Measurements from ENCODE around the gene MALRD1.

The MALRD1 gene

DNA sequence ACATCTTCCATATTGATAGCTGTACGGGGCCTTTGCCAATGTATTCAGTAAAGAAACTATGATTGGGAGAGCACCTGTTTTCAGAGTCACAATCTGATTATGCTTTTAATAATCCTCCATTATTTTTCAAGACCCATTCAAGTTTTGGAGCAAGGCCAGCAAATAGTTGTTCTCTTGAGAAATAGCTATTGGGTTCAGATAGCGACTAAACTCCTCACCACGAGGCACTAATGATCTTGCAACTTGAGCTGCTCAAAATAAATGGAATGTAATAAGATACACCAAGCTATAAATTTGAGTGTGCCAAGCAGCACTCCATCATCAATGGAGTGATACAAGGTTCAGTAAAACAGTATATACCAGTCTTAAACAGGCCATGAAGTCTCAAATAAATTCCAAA lies 7.4 kb upstream of the MALRD1 start:
- TF ChIP-seq POLR2AphosphoS5 (IDR thresholded peaks at IDR 0.05; ENCODE audit: low read depth, low read length): no peak
- no peak for TF ChIP-seq FOXP2 (optimal IDR thresholded peaks at IDR 0.05; ENCODE audit: borderline replicate concordance, extremely low read depth, extremely low read length, insufficient read depth)
- TF ChIP-seq TAF1 (IDR thresholded peaks at IDR 0.05; ENCODE audit: borderline replicate concordance, insufficient read depth, low read length): no peak
- TF ChIP-seq SIN3A (IDR thresholded peaks at IDR 0.05; ENCODE audit: borderline replicate concordance, insufficient read depth, low read length): no peak
- TF ChIP-seq, protein P1, sequence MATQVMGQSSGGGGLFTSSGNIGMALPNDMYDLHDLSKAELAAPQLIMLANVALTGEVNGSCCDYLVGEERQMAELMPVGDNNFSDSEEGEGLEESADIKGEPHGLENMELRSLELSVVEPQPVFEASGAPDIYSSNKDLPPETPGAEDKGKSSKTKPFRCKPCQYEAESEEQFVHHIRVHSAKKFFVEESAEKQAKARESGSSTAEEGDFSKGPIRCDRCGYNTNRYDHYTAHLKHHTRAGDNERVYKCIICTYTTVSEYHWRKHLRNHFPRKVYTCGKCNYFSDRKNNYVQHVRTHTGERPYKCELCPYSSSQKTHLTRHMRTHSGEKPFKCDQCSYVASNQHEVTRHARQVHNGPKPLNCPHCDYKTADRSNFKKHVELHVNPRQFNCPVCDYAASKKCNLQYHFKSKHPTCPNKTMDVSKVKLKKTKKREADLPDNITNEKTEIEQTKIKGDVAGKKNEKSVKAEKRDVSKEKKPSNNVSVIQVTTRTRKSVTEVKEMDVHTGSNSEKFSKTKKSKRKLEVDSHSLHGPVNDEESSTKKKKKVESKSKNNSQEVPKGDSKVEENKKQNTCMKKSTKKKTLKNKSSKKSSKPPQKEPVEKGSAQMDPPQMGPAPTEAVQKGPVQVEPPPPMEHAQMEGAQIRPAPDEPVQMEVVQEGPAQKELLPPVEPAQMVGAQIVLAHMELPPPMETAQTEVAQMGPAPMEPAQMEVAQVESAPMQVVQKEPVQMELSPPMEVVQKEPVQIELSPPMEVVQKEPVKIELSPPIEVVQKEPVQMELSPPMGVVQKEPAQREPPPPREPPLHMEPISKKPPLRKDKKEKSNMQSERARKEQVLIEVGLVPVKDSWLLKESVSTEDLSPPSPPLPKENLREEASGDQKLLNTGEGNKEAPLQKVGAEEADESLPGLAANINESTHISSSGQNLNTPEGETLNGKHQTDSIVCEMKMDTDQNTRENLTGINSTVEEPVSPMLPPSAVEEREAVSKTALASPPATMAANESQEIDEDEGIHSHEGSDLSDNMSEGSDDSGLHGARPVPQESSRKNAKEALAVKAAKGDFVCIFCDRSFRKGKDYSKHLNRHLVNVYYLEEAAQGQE (IDR thresholded peaks at IDR 0.05; ENCODE audit: insufficient read depth in 1 of 2, low read depth in 2 of 2, low read length in 2 of 2): no peak

DNA sequence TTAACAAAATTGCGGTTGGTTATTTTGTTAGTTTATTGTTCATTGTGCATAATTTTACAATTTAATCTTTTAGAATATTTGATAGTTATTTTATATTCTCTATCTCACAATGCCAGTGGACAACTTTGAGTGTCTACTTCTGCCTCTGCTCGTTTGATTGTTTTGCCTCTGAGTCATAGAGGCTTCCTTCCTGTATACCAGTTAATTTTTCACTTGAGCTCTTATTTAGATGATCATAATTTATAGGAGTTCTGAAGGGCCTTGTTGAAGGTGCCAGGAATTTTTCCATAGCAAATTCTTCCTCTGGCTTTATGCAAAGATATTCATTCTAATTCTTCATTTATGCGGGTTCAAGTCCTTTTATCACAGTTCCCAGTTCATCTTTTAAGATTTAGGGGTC lies 5.2 kb upstream of the MALRD1 start:
- no peak for TF ChIP-seq SIN3A (IDR thresholded peaks at IDR 0.05; ENCODE audit: borderline replicate concordance, insufficient read depth, low read length)
- TF ChIP-seq FOXP2 (optimal IDR thresholded peaks at IDR 0.05; ENCODE audit: borderline replicate concordance, extremely low read depth, extremely low read length, insufficient read depth): no peak
- TF ChIP-seq, protein P1 (IDR thresholded peaks at IDR 0.05; ENCODE audit: insufficient read depth in 1 of 2, low read depth in 2 of 2, low read length in 2 of 2): no peak
- TF ChIP-seq TAF1 (IDR thresholded peaks at IDR 0.05; ENCODE audit: borderline replicate concordance, insufficient read depth, low read length): no peak
- TF ChIP-seq POLR2AphosphoS5 (IDR thresholded peaks at IDR 0.05; ENCODE audit: low read depth, low read length): no peak

DNA sequence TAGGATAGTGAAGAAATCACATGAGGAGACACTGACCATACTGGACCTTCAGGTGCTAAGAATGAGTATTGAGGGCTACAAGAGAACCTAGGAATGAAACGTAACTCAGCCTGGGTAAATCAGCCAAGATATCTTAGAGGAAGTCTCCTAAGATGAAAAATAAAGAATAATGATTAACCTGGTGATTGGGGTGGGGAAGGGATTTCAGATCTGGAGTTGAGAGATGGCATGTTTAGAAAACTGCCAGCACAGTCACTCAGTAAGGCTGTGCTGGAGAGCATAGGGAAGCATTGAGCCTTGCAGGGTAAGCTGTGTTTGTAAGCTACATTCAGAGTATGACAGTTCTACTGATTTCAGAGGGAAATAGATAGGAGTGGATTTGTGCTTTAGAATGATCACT lies 1.9 kb upstream of the MALRD1 start:
- TF ChIP-seq POLR2AphosphoS5 (IDR thresholded peaks at IDR 0.05; ENCODE audit: low read depth, low read length) (no peak), SIN3A (IDR thresholded peaks at IDR 0.05; ENCODE audit: borderline replicate concordance, insufficient read depth, low read length) (no peak), FOXP2 (optimal IDR thresholded peaks at IDR 0.05; ENCODE audit: borderline replicate concordance, extremely low read depth, extremely low read length, insufficient read depth) (no peak), TAF1 (IDR thresholded peaks at IDR 0.05; ENCODE audit: borderline replicate concordance, insufficient read depth, low read length) (no peak)
- TF ChIP-seq, protein P1 (IDR thresholded peaks at IDR 0.05; ENCODE audit: insufficient read depth in 1 of 2, low read depth in 2 of 2, low read length in 2 of 2): no peak

DNA sequence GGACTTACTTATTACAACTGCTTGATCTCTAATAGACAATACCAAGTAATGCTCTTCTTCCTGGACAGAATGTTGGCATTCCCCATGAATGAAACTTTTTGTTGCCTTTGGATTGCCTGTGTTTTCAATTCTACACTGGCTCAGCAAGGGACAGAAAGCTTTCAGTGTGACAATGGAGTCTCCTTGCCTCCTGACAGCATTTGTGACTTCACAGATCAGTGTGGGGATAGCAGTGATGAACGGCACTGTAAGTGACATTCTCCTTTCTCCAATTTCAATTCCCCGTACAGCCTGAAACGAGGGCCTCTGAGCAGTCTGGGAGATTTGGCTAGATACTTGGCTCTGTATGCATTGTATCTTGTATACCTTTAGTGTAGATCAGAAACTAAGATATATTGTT lies 290 bp downstream of the MALRD1 start:
- TF ChIP-seq POLR2AphosphoS5 (IDR thresholded peaks at IDR 0.05; ENCODE audit: low read depth, low read length) (no peak), TAF1 (IDR thresholded peaks at IDR 0.05; ENCODE audit: borderline replicate concordance, insufficient read depth, low read length) (no peak), FOXP2 (optimal IDR thresholded peaks at IDR 0.05; ENCODE audit: borderline replicate concordance, extremely low read depth, extremely low read length, insufficient read depth) (no peak), SIN3A (IDR thresholded peaks at IDR 0.05; ENCODE audit: borderline replicate concordance, insufficient read depth, low read length) (no peak)
- TF ChIP-seq, protein P1 (IDR thresholded peaks at IDR 0.05; ENCODE audit: insufficient read depth in 1 of 2, low read depth in 2 of 2, low read length in 2 of 2): no peak

DNA sequence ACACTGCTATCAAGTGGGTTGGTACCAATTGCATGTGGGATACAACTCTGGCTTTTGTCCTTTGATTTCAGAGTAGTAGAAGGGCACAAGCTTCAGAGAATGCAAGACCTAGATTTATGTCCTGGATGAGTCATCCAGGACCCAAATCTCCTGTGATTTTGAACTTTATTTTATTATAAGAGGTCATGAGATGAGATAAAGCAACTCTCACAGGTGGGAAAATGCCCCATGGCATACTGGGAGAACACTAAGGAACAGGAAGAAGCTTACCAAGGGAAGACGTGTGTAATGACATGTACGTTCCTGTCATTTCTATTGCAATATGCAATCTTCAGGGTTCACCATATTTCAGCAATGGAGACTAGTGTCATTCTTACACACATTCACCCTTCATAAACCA lies 966 bp downstream of the MALRD1 start:
- TF ChIP-seq TAF1 (IDR thresholded peaks at IDR 0.05; ENCODE audit: borderline replicate concordance, insufficient read depth, low read length) (no peak), FOXP2 (optimal IDR thresholded peaks at IDR 0.05; ENCODE audit: borderline replicate concordance, extremely low read depth, extremely low read length, insufficient read depth) (no peak), POLR2AphosphoS5 (IDR thresholded peaks at IDR 0.05; ENCODE audit: low read depth, low read length) (no peak), SIN3A (IDR thresholded peaks at IDR 0.05; ENCODE audit: borderline replicate concordance, insufficient read depth, low read length) (no peak)
- TF ChIP-seq, protein P1 (IDR thresholded peaks at IDR 0.05; ENCODE audit: insufficient read depth in 1 of 2, low read depth in 2 of 2, low read length in 2 of 2): no peak

Measured in PFSK-1 (cell line).